ENCODE data around the gene SAYSD1.
A peak's percentile ranks its signal among the peaks of the same experiment; 100 is the strongest.
"Not testable (repeated sequence)": the region's sequence is repeated elsewhere in the genome, so short reads cannot be mapped to it uniquely, and the experiment has no call there.

The SAYSD1 gene

GRCh38 chr6:39134761-39135160 lies 19.8 kb upstream of the SAYSD1 start:
- H3K27ac Mint-ChIP-seq; DNase-seq; H3K9me3 Mint-ChIP-seq; H3K36me3 Mint-ChIP-seq (ENCODE audit: insufficient read depth); H3K4me3 Mint-ChIP-seq; H3K4me1 Mint-ChIP-seq (ENCODE audit: low read depth in 2 of 2); ATAC-seq (replicated peaks): not testable (repeated sequence)
- peaks cover 15 to 29% of the 10 kb centered on the region in 2 donors for H3K27me3 Mint-ChIP-seq

- no peak for DNase-seq
- no peaks in the 10 kb centered on the region for H3K36me3 Mint-ChIP-seq (ENCODE audit: insufficient read depth)
- H3K4me3 Mint-ChIP-seq = no peak overlapping the region
- no peaks in the 10 kb centered on the region for H3K4me1 Mint-ChIP-seq (ENCODE audit: low read depth in 2 of 2)
- peaks cover 24 to 27% of the 10 kb centered on the region in 2 donors for H3K27me3 Mint-ChIP-seq
- H3K9me3 Mint-ChIP-seq = peaks cover 0 to 1% of the 10 kb centered on the region in 2 donors
- ATAC-seq (replicated peaks) = no peak
- H3K27ac Mint-ChIP-seq = no peak overlapping the region
These were observed 15.7 kb upstream of the SAYSD1 start for GRCh38 chr6:39130691-39131090.

- no peak overlapping the region for H3K4me3 Mint-ChIP-seq
- peaks cover 30 to 31% of the 10 kb centered on the region in 2 donors for H3K27me3 Mint-ChIP-seq
- peaks cover 0 to 1% of the 10 kb centered on the region in 2 donors for H3K9me3 Mint-ChIP-seq
- H3K36me3 Mint-ChIP-seq (ENCODE audit: insufficient read depth) = no peaks in the 10 kb centered on the region
- DNase-seq (no peak), ATAC-seq (replicated peaks) (no peak)
- no peaks in the 10 kb centered on the region for H3K4me1 Mint-ChIP-seq (ENCODE audit: low read depth in 2 of 2)
- H3K27ac Mint-ChIP-seq = no peak overlapping the region
These were observed 13.8 kb upstream of the SAYSD1 start for GRCh38 chr6:39128832-39129231.

- no peak overlapping the region for H3K27ac Mint-ChIP-seq
- ATAC-seq (replicated peaks) (no peak), DNase-seq (no peak)
- peaks cover 0 to 1% of the 10 kb centered on the region in 2 donors for H3K9me3 Mint-ChIP-seq
- H3K4me1 Mint-ChIP-seq (ENCODE audit: low read depth in 2 of 2) = no peaks in the 10 kb centered on the region
- no peak overlapping the region for H3K4me3 Mint-ChIP-seq
- peaks cover 30 to 31% of the 10 kb centered on the region in 2 donors for H3K27me3 Mint-ChIP-seq
- H3K36me3 Mint-ChIP-seq (ENCODE audit: insufficient read depth) = no peaks in the 10 kb centered on the region
These were observed 13.1 kb upstream of the SAYSD1 start for GRCh38 chr6:39128106-39128505.

GRCh38 chr6:39124114-39124513 lies 9.1 kb upstream of the SAYSD1 start:
- no peak overlapping the region for H3K27ac Mint-ChIP-seq
- DNase-seq (no peak), ATAC-seq (replicated peaks) (no peak)
- H3K36me3 Mint-ChIP-seq (ENCODE audit: insufficient read depth) = no peaks in the 10 kb centered on the region
- no peak overlapping the region for H3K4me3 Mint-ChIP-seq
- no peaks in the 10 kb centered on the region for H3K4me1 Mint-ChIP-seq (ENCODE audit: low read depth in 2 of 2)
- peaks cover 20 to 35% of the 10 kb centered on the region in 2 donors for H3K27me3 Mint-ChIP-seq
- H3K9me3 Mint-ChIP-seq = no peaks in the 10 kb centered on the region

- ATAC-seq (replicated peaks) (no peak), DNase-seq (no peak)
- Mint-ChIP-seq H3K36me3 (ENCODE audit: insufficient read depth) (peaks cover 7% of the 10 kb centered on the region), H3K9me3 (no peaks in the 10 kb centered on the region), H3K27ac (no peak overlapping the region), H3K4me3 (no peak overlapping the region), H3K4me1 (ENCODE audit: low read depth in 2 of 2) (peaks cover 8 to 11% of the 10 kb centered on the region in 2 donors), H3K27me3 (peaks cover 7 to 18% of the 10 kb centered on the region in 2 donors)
These were observed 3.9 kb upstream of the SAYSD1 start for GRCh38 chr6:39118921-39119320.

DNA sequence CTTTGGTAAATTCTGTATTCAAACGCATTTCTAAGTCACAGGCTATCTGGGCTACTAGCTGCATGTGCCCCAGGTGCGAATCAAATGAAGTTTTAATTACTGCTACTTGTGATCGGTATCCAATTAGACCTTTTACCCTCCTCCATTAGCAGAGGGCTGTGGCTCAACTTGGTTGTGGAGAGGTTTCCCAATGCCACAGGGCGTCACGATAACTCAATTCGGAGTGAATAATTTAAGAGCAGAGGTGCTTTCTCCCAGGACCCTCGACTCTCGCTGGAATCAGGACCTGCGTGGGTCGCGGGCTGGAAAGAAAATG lies 640 bp downstream of the SAYSD1 start:
- H3K27me3 Mint-ChIP-seq = no peaks in the 10 kb centered on the region
- peak; percentile 9 for ATAC-seq (replicated peaks)
- no peaks in the 10 kb centered on the region for H3K9me3 Mint-ChIP-seq
- no peak for DNase-seq
- H3K4me1 Mint-ChIP-seq (ENCODE audit: low read depth in 2 of 2) = peaks cover 25 to 34% of the 10 kb centered on the region in 2 donors
- H3K27ac Mint-ChIP-seq = peak overlapping the region; percentile 90 to 93
- H3K36me3 Mint-ChIP-seq (ENCODE audit: insufficient read depth) = peaks cover 7% of the 10 kb centered on the region
- peak overlapping the region; percentile 89 to 95 for H3K4me3 Mint-ChIP-seq

DNA sequence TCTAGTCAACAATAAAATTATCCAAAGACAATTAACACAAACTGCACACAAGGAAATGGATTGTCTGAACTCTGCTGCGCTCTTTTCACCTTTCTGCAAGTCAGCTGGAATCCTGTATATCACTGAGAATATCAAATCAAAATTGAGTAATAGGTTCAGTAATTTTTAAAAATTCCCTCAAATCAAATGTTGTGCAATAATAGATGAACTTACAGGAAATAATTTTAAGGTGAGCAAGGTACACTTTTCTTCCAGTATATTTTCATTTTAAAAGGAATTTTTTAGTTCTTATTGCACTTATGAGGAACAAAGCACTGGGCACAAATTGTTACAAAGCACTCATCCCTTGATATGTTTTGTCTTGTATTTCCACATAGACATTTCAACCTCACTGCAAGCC lies 1.2 kb downstream of the SAYSD1 start:
- ATAC-seq (replicated peaks) = no peak
- Mint-ChIP-seq H3K4me1 (ENCODE audit: low read depth in 2 of 2) (peaks cover 26 to 38% of the 10 kb centered on the region in 2 donors), H3K36me3 (ENCODE audit: insufficient read depth) (peaks cover 7% of the 10 kb centered on the region), H3K27ac (peak overlapping the region; percentile 90 to 93), H3K9me3 (no peaks in the 10 kb centered on the region), H3K4me3 (peak overlapping the region; percentile 89 to 95), H3K27me3 (no peaks in the 10 kb centered on the region)
- DNase-seq = no peak

DNA sequence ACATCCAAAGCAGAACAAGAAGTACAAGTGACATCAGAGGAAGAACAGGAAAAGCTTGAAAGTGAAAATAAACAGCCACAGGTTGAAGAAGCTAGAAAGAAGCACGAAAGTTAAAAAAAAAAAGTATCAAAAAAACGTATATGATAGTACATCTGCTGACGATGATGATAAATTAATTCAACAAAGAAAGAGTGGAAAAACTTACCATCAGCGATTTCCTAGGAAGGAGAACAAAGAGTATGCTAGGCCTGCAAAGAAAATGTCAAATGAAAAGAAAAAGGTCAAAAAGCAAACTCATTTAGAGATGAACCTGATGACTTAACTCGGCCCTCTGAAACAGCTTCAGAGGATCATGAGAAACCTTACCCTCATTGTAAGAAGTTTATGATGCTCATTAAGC lies 3.7 kb downstream of the SAYSD1 start:
- DNase-seq = no peak
- Mint-ChIP-seq H3K4me1 (ENCODE audit: low read depth in 2 of 2) (peaks cover 31 to 41% of the 10 kb centered on the region in 2 donors), H3K36me3 (ENCODE audit: insufficient read depth) (peaks cover 7% of the 10 kb centered on the region), H3K27me3 (no peaks in the 10 kb centered on the region), H3K4me3 (peak overlapping the region; percentile 36 to 81), H3K9me3 (no peaks in the 10 kb centered on the region), H3K27ac (peak overlapping the region; percentile 11 to 90)
- no peak for ATAC-seq (replicated peaks)

- no peaks in the 10 kb centered on the region for H3K9me3 Mint-ChIP-seq
- no peak overlapping the region for H3K27ac Mint-ChIP-seq
- H3K4me1 Mint-ChIP-seq (ENCODE audit: low read depth in 2 of 2) = peaks cover 24 to 38% of the 10 kb centered on the region in 2 donors
- peaks cover 5% of the 10 kb centered on the region for H3K36me3 Mint-ChIP-seq (ENCODE audit: insufficient read depth)
- H3K4me3 Mint-ChIP-seq = no peak overlapping the region
- no peaks in the 10 kb centered on the region for H3K27me3 Mint-ChIP-seq
- DNase-seq (no peak), ATAC-seq (replicated peaks) (no peak)
These were observed 6.7 kb downstream of the SAYSD1 start for GRCh38 chr6:39108041-39108839.

DNA sequence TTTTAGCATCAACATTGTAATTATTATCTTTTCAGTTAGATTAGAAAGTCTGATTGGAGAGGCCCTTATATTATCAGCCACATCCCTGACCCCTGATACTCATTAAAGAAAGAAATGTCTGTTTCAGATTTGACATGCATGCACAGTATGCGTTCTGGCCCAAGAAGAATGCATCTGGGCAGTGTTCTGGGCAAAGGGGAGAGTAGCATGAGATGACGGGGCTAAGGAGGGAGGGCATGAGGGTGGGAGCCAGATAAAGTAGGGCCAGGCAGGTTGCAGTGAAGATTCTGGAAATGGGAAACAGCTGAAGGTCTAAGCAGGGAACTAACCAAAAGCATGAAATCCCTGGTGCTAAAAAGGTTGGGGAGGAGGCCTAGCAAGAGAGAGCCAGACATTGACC lies 7.3 kb downstream of the SAYSD1 start:
- DNase-seq (no peak), ATAC-seq (replicated peaks) (no peak)
- Mint-ChIP-seq H3K36me3 (ENCODE audit: insufficient read depth) (peaks cover 5% of the 10 kb centered on the region), H3K4me1 (ENCODE audit: low read depth in 2 of 2) (peaks cover 23 to 38% of the 10 kb centered on the region in 2 donors), H3K4me3 (no peak overlapping the region), H3K9me3 (no peaks in the 10 kb centered on the region), H3K27me3 (no peaks in the 10 kb centered on the region), H3K27ac (no peak overlapping the region)

DNA sequence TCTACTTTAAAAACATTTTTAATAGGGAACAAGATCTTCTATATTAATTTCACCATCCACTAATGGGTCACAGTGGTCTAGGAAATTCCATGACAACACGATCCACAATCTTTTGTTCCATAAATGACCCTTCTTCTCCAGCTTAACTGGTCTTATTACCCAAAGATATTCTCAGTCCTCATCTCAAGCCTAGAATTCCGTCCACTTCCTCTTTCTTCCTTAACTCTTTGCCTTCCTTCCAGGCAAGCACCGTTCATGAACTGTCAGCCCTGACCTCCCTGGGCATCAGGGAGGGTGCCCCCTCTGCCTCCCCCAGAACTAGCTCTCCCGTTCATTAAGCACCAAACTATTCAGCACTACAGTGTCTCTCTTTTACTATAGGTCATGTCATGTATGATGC lies 8.0 kb downstream of the SAYSD1 start:
- Mint-ChIP-seq H3K27ac (peak overlapping the region in 1 of 2 donors; percentile 3), H3K9me3 (no peaks in the 10 kb centered on the region), H3K4me3 (no peak overlapping the region), H3K4me1 (ENCODE audit: low read depth in 2 of 2) (peaks cover 21 to 32% of the 10 kb centered on the region in 2 donors), H3K27me3 (no peaks in the 10 kb centered on the region), H3K36me3 (ENCODE audit: insufficient read depth) (peaks cover 5% of the 10 kb centered on the region)
- no peak for ATAC-seq (replicated peaks)
- DNase-seq = no peak

DNA sequence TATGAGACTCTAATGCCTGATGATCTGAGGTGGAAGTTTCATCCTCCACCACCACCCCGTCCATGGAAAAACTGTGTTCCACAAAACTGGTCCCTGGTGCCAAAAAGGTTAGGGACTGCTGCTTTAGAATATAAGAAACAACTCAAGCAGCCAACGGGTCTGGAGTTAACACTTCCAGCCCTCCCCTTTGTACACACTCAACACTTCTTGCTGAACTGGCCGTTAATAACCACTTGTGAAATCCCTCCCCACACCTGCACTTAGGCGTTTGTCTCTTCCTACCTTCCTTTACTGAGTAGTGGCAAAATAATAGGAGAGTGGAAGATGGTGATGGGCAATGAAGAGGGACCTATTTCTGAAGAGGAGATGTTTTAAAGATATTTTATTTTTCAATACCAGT lies 10.5 kb downstream of the SAYSD1 start:
- H3K4me3 Mint-ChIP-seq = no peak overlapping the region
- ATAC-seq (replicated peaks) (no peak), DNase-seq (no peak)
- H3K27ac Mint-ChIP-seq = no peak overlapping the region
- H3K36me3 Mint-ChIP-seq (ENCODE audit: insufficient read depth) = peaks cover 5% of the 10 kb centered on the region
- peaks cover 15 to 21% of the 10 kb centered on the region in 2 donors for H3K4me1 Mint-ChIP-seq (ENCODE audit: low read depth in 2 of 2)
- no peaks in the 10 kb centered on the region for H3K9me3 Mint-ChIP-seq
- H3K27me3 Mint-ChIP-seq = no peaks in the 10 kb centered on the region

GRCh38 chr6:39102821-39103136 lies 12.2 kb downstream of the SAYSD1 start:
- no peak for DNase-seq
- peak overlapping the region in 1 of 2 donors; percentile 50 for H3K27ac Mint-ChIP-seq
- no peaks in the 10 kb centered on the region for H3K9me3 Mint-ChIP-seq

More at GRCh38 chr6:39102821-39103136, 12.2 kb downstream of the SAYSD1 start:
- Mint-ChIP-seq H3K4me3 (no peak overlapping the region), H3K36me3 (ENCODE audit: insufficient read depth) (peaks cover 5% of the 10 kb centered on the region), H3K4me1 (ENCODE audit: low read depth in 2 of 2) (peaks cover 13 to 15% of the 10 kb centered on the region in 2 donors), H3K27me3 (no peaks in the 10 kb centered on the region)
- no peak for ATAC-seq (replicated peaks)

Measured in effector memory CD8-positive, alpha-beta T cell (primary cell).